Esophagus muscularis mucosa (tissue), 3 donors: ENCODE measurements around the gene PSMB4.

Source experiments
- EP300 ChIP-seq: sonication (generic); formaldehyde crosslinking; IDR thresholded peaks from one replicate; pipeline ENCODE4 v1.6.1; 2017; ENCODE audit warnings: antibody characterized with exemption
- POLR2A ChIP-seq: fragments of 450-650 bp; IDR thresholded peaks from one replicate; pipeline ENCODE4 v1.6.1; 2017; ENCODE audit warnings: antibody characterized with exemption, moderate library complexity, mild to moderate bottlenecking, low read depth
- POLR2AphosphoS5 ChIP-seq, 2 donors: sonication (generic); formaldehyde crosslinking; IDR thresholded peaks; one replicate each; pipeline ENCODE4 v1.6.1; 2017; ENCODE audit warnings: antibody characterized with exemption in 2 of 2

- no peak for TF ChIP-seq POLR2AphosphoS5 (IDR thresholded peaks at IDR 0.05)
- no peak for TF ChIP-seq EP300
- TF ChIP-seq POLR2A: no peak
Measured at GRCh38 chr1:151356696-151357095, 42.7 kb upstream of the PSMB4 start.
